DOHH2 (cell line): ENCODE results near the gene CIB4.

Source experiments
- H3F3A ChIP-seq: fragments of 200-600 bp; sonication (generic), shearing (Covaris generic); 2 replicates; pipeline ENCODE4 v1.6.0; 2016; ENCODE audit warnings: antibody characterized with exemption, mild to moderate bottlenecking; ENCODE audit not compliant: control insufficient read depth, insufficient read depth
- H3K27ac ChIP-seq: fragments of 200-600 bp; sonication (generic); 2 replicates; pipeline ENCODE4 v1.5.1; 2014; ENCODE audit warnings: low read depth, mild to moderate bottlenecking, low read length, moderate library complexity
- H3K27me3 ChIP-seq: fragments of 200-600 bp; sonication (generic); 2 replicates; pipeline ENCODE4 v1.6.1; 2014; ENCODE audit warnings: mild to moderate bottlenecking, low read length, mixed read lengths; ENCODE audit not compliant: control insufficient read depth
- H3K36me3 ChIP-seq: fragments of 200-600 bp; sonication (generic); 2 replicates; pipeline ENCODE4 v1.6.1; 2014; ENCODE audit warnings: mild to moderate bottlenecking, low read length, moderate library complexity, mixed read lengths; ENCODE audit not compliant: control insufficient read depth
- H3K4me1 ChIP-seq: fragments of 200-600 bp; sonication (generic); 2 replicates; pipeline ENCODE4 v1.6.1; 2014; ENCODE audit warnings: mild to moderate bottlenecking, low read length, mixed read lengths; ENCODE audit not compliant: control insufficient read depth
- H3K4me2 ChIP-seq: fragments of 200-600 bp; sonication (generic); 2 replicates; pipeline ENCODE4 v1.6.0; 2014; ENCODE audit warnings: mild to moderate bottlenecking, low read length, moderate library complexity
- H3K4me3 ChIP-seq: fragments of 200-600 bp; sonication (generic); 2 replicates; pipeline ENCODE4 v1.5.1; 2014; ENCODE audit warnings: mild to moderate bottlenecking, low read length, mixed read lengths
- H3K79me2 ChIP-seq: fragments of 200-600 bp; sonication (generic); 2 replicates; pipeline ENCODE4 v1.6.1; 2014; ENCODE audit warnings: mild to moderate bottlenecking, low read length, mixed read lengths; ENCODE audit not compliant: control insufficient read depth
- H3K9me2 ChIP-seq: fragments of 200-600 bp; sonication (generic); replicated peaks from 2 replicates; pipeline ENCODE4 v1.6.1; 2014; ENCODE audit warnings: mild to moderate bottlenecking, low read length, mixed read lengths; ENCODE audit not compliant: control insufficient read depth
- H3K9me3 ChIP-seq: fragments of 200-600 bp; sonication (generic); 2 replicates; pipeline ENCODE4 v1.6.1; 2014; ENCODE audit warnings: antibody characterized with exemption, low read length, mixed read lengths; ENCODE audit not compliant: control insufficient read depth, insufficient read depth
- H4K20me1 ChIP-seq: fragments of 200-600 bp; sonication (generic); 2 replicates; pipeline ENCODE4 v1.6.0; 2014; ENCODE audit warnings: low read depth, mild to moderate bottlenecking, antibody characterized with exemption, low read length, moderate library complexity; ENCODE audit not compliant: control insufficient read depth, insufficient read depth
- EZH2phosphoT487 ChIP-seq: fragments of 200-600 bp; sonication (generic); IDR thresholded peaks from 2 replicates; pipeline ENCODE4 v1.6.1; 2017; ENCODE audit warnings: borderline replicate concordance, mild to moderate bottlenecking, antibody characterized with exemption, low read length, moderate library complexity, mixed read lengths
- TF ChIP-seq, protein P1 (sequence below): fragments of 200-600 bp; sonication (generic); IDR thresholded peaks from one replicate; pipeline ENCODE4 v1.5.1; 2014; ENCODE audit warnings: antibody characterized with exemption, mild to moderate bottlenecking, low read depth, low read length; ENCODE audit not compliant: poor library complexity, severe bottlenecking

Gene CIB4

DNA sequence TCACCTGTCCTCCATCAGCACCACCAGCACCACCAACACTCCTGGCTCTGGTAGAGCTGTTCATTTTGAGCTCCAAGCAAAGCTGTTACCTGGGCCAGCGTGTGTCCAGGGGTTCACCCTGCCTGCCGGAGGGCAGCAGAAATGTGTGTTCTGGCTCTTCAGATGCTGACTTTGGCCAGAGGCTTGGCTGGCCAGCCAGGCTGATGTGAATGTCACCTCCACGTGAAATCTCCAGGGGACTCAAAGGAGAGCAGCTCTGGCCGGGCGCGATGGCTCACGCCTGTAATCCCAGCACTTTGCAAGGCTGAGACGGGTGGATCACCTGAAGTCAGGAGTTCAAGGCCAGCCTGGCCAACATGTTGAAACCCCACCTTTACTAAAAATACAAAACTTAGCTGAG, 33.5 kb downstream of the CIB4 start:
- TF ChIP-seq EZH2phosphoT487: no peak
- TF ChIP-seq, protein P1, sequence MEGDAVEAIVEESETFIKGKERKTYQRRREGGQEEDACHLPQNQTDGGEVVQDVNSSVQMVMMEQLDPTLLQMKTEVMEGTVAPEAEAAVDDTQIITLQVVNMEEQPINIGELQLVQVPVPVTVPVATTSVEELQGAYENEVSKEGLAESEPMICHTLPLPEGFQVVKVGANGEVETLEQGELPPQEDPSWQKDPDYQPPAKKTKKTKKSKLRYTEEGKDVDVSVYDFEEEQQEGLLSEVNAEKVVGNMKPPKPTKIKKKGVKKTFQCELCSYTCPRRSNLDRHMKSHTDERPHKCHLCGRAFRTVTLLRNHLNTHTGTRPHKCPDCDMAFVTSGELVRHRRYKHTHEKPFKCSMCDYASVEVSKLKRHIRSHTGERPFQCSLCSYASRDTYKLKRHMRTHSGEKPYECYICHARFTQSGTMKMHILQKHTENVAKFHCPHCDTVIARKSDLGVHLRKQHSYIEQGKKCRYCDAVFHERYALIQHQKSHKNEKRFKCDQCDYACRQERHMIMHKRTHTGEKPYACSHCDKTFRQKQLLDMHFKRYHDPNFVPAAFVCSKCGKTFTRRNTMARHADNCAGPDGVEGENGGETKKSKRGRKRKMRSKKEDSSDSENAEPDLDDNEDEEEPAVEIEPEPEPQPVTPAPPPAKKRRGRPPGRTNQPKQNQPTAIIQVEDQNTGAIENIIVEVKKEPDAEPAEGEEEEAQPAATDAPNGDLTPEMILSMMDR: no peak
- H3K4me3 ChIP-seq: no peak overlapping the region
- H4K20me1 ChIP-seq: no peaks in the 10 kb centered on the region
- 0 out of 2 replicates have a peak, but pooled peaks cover 3% of the 10 kb centered on the region for H3K27me3 ChIP-seq
- no peaks in the 10 kb centered on the region for H3K9me2 ChIP-seq
- no peaks in the 10 kb centered on the region for H3K36me3 ChIP-seq
- H3K27ac ChIP-seq: no peak overlapping the region
- H3K79me2 ChIP-seq: no peaks in the 10 kb centered on the region
- H3F3A ChIP-seq: no peaks in the 10 kb centered on the region
- no peaks in the 10 kb centered on the region for H3K9me3 ChIP-seq
- H3K4me2 ChIP-seq: no peak overlapping the region
- H3K4me1 ChIP-seq: peaks cover 11% of the 10 kb centered on the region

GRCh38 chr2:26606847-26607190, 34.3 kb downstream of the CIB4 start:
- Histone ChIP-seq H3K27ac (no peak overlapping the region), H4K20me1 (no peaks in the 10 kb centered on the region), H3K79me2 (no peaks in the 10 kb centered on the region), H3K27me3 (peaks cover 5% of the 10 kb centered on the region; the same call in 1 of the 2 replicates), H3K4me2 (no peak overlapping the region), H3K9me2 (no peaks in the 10 kb centered on the region), H3F3A (no peaks in the 10 kb centered on the region), H3K4me1 (peaks cover 11% of the 10 kb centered on the region), H3K36me3 (no peaks in the 10 kb centered on the region), H3K9me3 (no peaks in the 10 kb centered on the region), H3K4me3 (no peak overlapping the region)
- TF ChIP-seq, protein P1: no peak
- no peak for TF ChIP-seq EZH2phosphoT487

DNA sequence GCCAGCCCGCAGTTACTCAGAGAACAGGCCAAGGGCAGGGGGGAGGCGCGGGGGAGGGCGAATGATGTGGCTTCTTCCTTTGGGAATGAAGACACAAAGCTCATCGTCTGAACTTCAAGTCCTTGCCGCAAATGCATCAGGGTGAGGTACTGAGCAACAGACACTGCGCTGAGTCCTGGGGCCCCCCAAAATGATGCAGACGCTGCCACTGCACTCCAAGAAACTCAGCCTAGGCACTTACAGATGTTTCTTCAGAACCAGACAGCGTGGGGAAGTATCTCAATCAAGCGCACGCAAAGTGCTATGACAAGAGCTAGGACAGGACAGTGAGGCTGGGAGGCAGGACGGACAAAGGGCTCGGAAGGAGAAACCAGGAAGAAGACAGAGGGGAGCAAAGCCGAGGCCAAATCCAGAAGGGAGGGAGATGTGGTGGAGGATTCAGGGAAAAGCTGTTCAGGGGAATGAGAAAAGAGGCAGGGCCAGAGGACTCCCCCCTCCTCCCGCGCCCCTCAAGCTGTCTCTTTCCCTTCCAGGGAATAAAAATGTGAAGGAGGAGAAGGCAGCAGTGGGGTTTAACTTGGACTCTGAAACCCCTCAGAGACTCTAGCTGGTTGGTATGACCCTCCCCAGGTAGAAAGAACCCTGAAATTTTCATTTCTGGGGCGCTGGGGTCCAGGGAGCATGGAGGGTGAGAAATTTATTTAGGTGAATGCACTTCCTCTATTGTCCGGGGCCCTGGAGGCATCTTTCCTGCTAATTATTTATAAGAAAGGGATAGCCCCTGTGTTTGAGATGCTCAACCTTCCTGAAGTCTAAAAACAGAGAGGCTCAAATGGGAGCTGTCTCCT, 34.9 kb downstream of the CIB4 start:
- peaks cover 7% of the 10 kb centered on the region; the same call in 1 of the 2 replicates for H3K27me3 ChIP-seq
- H3K4me1 ChIP-seq: peaks cover 11% of the 10 kb centered on the region
- no peak overlapping the region for H3K27ac ChIP-seq
- no peaks in the 10 kb centered on the region for H3K9me2 ChIP-seq
- no peaks in the 10 kb centered on the region for H4K20me1 ChIP-seq
- no peak overlapping the region for H3K4me3 ChIP-seq
- no peaks in the 10 kb centered on the region for H3K79me2 ChIP-seq
- no peak for TF ChIP-seq EZH2phosphoT487
- TF ChIP-seq, protein P1: no peak
- no peaks in the 10 kb centered on the region for H3F3A ChIP-seq
- no peaks in the 10 kb centered on the region for H3K9me3 ChIP-seq
- no peaks in the 10 kb centered on the region for H3K36me3 ChIP-seq
- no peak overlapping the region for H3K4me2 ChIP-seq
